ENCODE results near the gene HTR3B.

Gene HTR3B

DNA sequence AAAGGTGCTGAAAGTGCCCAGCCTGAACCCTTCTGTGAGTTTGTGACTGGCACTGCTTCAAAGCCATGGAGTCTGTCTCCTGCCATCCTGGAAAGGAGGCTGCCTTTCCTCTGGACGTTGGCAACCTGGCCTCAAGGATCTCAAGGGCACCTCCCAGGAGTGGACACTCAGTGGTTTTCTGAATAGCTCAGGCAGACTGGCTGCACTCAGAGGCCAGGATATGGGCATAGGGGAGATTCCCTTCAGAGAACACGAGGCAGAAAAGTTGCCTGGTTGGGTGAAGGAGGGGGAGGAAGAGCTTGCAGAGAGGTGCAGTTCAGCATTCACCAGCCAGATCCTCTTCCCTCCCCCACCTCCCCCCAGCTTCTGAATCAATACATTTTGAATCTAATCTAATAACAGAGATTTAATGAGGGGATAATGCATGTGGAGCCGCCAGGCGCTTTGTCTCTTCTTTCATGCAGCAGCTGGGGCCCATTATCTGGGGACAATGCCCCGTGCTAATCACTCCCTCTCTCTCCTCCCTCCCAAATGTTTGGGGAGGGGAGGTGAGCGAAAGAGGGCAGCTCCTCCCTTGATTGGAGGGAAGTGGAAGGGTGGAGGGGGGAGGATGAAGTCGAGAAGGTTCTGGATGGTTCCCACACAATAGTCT lies 88.0 kb downstream of the HTR3B start:
- DNase-seq: no peak

GRCh38 chr11:113994077-113994954 lies 89.7 kb downstream of the HTR3B start:
- DNase-seq: no peak
